Choroid plexus epithelial cell (primary cell): ENCODE data around the gene CTTNBP2.

Experiments
- DNase-seq: peaks from one replicate; pipeline ENCODE4 v3.0.0-alpha.2; 2010; ENCODE audit warnings: low read depth
- H3K4me3 ChIP-seq: 2 replicates; pipeline ENCODE4 v1.5.1; 2011; ENCODE audit warnings: low read depth, mild to moderate bottlenecking, control low read depth, low read length, moderate library complexity
- CTCF ChIP-seq: conservative IDR thresholded peaks from 2 replicates; pipeline ENCODE4 v1.5.1; 2011; ENCODE audit warnings: low read depth, mild to moderate bottlenecking, control low read depth, inconsistent platforms, low read length, moderate library complexity

CTTNBP2 gene

GRCh38 chr7:117737926-117738325 is 135.3 kb downstream of the CTTNBP2 start:
- no peak for TF ChIP-seq CTCF
- no peak for DNase-seq
- no peak overlapping the region for H3K4me3 ChIP-seq

GRCh38 chr7:117731455-117731854 is 141.8 kb downstream of the CTTNBP2 start:
- H3K4me3 ChIP-seq, result no peak overlapping the region
- no peak for DNase-seq
- TF ChIP-seq CTCF, result no peak

GRCh38 chr7:117730390-117730789 is 142.9 kb downstream of the CTTNBP2 start:
- no peak overlapping the region for H3K4me3 ChIP-seq
- no peak for TF ChIP-seq CTCF
- DNase-seq, result no peak

- peak; percentile 10 for DNase-seq
- no peak for TF ChIP-seq CTCF
- H3K4me3 ChIP-seq, result no peak overlapping the region
Measured at GRCh38 chr7:117728890-117729624, 144.2 kb downstream of the CTTNBP2 start.

GRCh38 chr7:117724898-117725297 is 148.3 kb downstream of the CTTNBP2 start:
- DNase-seq, result no peak
- no peak for TF ChIP-seq CTCF
- no peak overlapping the region for H3K4me3 ChIP-seq

- DNase-seq, result no peak
- TF ChIP-seq CTCF, result no peak
- no peak overlapping the region for H3K4me3 ChIP-seq
Measured at GRCh38 chr7:117719377-117719776, 153.9 kb downstream of the CTTNBP2 start.

GRCh38 chr7:117718116-117718835 is 155.0 kb downstream of the CTTNBP2 start:
- H3K4me3 ChIP-seq, result no peak overlapping the region
- DNase-seq, result no peak
- no peak for TF ChIP-seq CTCF
